Measurements from ENCODE around the gene CHIT1.

GRCh38 chr1:203175827-203176241, 53.6 kb downstream of the CHIT1 start:
- TF ChIP-seq EZH2 (IDR thresholded peaks at IDR 0.05) (no peak), POLR2AphosphoS5 (IDR thresholded peaks at IDR 0.05; ENCODE audit: borderline replicate concordance, low read depth, low read length) (no peak), FOXP2 (optimal IDR thresholded peaks at IDR 0.05; ENCODE audit: control extremely low read depth, extremely low read length, insufficient read depth) (no peak)
